ENCODE measurements around the gene ELOVL4. TPM values are rescaled to one million over a fixed set of nuclear protein-coding genes. Genes with fewer than 3 reads are reported as not detected.

The ELOVL4 gene
- 10 to 100 TPM; 10.8 to 11.6 TPM for polyA plus RNA-seq

DNA sequence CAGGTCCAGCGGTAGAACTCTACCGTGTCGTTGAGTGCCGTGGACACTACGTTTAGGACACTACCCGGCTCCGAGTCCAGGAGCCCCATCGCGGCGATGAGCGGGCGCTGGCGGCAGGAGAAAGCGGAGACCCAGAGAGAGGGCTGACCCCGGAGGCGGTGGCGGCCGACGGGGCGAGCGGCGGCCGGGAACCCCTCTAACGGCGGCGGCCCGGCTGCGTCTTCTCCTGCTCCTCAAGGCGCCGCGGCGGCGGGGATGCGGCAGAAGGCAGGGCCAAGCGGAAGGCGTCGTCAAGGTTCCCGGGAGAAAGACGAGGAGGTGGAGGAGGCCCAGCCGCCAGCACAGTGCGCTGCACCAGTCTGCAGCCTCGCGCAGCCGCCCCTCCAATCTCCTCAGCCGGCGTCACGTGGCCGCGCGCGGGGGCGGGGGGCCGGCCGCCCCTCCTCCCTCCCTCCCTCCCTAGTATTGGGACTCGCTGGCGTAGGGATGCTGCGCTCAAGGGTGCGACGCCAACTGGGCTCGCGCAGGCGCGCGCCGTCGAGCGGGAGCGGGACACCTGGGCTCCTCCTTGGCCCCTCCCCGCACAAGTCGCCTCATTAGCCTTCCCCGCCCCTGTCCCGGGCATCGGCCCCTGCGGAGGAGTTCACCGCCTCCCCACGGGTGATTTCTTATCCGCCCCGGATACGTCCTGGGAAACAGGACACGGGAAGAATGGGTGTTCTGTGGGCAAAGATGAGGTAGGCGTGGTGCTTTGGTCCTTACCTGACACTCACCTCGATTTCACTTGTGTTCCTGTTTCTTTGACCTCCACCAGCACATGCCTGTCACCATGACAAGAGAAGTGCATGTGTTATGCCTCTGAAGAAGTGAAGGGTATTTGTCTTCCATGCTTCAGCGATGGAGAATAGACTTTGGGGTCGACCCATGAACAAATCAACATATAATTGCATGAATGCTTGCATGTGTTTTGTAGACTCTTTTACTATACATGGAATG, at the start of gene ELOVL4:
Gene ELOVL4 (minus strand): TSS at position 363 of the 996 bp plus-strand sequence. CDS start 274 bp downstream, at position 89.
- Histone ChIP-seq H3K36me3 (ENCODE audit: control insufficient read depth in 2 of 2, insufficient read depth in 2 of 2, low read length in 1 of 2) (no peaks in the 10 kb centered on the region), H3K9me3 (ENCODE audit: control insufficient read depth in 2 of 2, insufficient read depth in 1 of 2, low read depth in 1 of 2, low read length in 1 of 2) (no peaks in the 10 kb centered on the region), H3K4me3 (ENCODE audit: low read depth in 1 of 2, low read length in 2 of 2) (peak within 1 kb of the TSS; percentile 71 to 75), H3K27ac (ENCODE audit: low read depth in 2 of 2, low read length in 1 of 2) (peak within 1 kb of the TSS; percentile 3 to 38), H3K27me3 (ENCODE audit: control insufficient read depth in 1 of 2, insufficient read depth in 2 of 2, low read length in 2 of 2) (no peaks in the 10 kb centered on the region), H3K4me1 (ENCODE audit: control insufficient read depth in 2 of 2, insufficient read depth in 2 of 2, low read length in 1 of 2) (peaks cover 0 to 3% of the 10 kb centered on the region in 2 donors)
- 2% methylated on average over 48 to 84 of the region's 84 CpGs for WGBS, 2 donors

DNA sequence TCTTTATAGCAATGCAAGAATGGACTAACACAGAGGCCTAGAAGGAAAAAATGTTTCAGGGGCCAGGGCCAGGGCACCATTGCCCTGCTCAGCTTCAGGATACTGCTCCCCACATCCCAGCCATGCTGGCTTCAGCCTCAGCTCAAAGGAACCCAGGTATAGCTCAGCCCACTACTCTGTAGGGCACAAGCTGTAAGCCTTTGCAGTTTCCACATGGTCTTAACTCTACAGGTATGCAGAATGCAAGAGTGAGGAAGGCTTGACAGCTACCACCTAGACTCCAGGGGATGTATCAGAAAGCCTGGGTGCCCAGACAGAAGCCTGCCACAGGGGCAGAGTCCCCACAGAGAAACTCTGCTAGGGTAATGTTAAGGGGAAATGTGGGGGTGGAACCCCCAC, 46.6 kb upstream of the ELOVL4 start:
- Histone ChIP-seq H3K27ac (ENCODE audit: low read depth in 2 of 2, low read length in 1 of 2) (no peak overlapping the region), H3K27me3 (ENCODE audit: control insufficient read depth in 1 of 2, insufficient read depth in 2 of 2, low read length in 2 of 2) (no peaks in the 10 kb centered on the region), H3K4me3 (ENCODE audit: low read depth in 1 of 2, low read length in 2 of 2) (no peak overlapping the region), H3K9me3 (ENCODE audit: control insufficient read depth in 2 of 2, insufficient read depth in 1 of 2, low read depth in 1 of 2, low read length in 1 of 2) (no peaks in the 10 kb centered on the region), H3K4me1 (ENCODE audit: control insufficient read depth in 2 of 2, insufficient read depth in 2 of 2, low read length in 1 of 2) (no peaks in the 10 kb centered on the region), H3K36me3 (ENCODE audit: control insufficient read depth in 2 of 2, insufficient read depth in 2 of 2, low read length in 1 of 2) (no peaks in the 10 kb centered on the region)

DNA sequence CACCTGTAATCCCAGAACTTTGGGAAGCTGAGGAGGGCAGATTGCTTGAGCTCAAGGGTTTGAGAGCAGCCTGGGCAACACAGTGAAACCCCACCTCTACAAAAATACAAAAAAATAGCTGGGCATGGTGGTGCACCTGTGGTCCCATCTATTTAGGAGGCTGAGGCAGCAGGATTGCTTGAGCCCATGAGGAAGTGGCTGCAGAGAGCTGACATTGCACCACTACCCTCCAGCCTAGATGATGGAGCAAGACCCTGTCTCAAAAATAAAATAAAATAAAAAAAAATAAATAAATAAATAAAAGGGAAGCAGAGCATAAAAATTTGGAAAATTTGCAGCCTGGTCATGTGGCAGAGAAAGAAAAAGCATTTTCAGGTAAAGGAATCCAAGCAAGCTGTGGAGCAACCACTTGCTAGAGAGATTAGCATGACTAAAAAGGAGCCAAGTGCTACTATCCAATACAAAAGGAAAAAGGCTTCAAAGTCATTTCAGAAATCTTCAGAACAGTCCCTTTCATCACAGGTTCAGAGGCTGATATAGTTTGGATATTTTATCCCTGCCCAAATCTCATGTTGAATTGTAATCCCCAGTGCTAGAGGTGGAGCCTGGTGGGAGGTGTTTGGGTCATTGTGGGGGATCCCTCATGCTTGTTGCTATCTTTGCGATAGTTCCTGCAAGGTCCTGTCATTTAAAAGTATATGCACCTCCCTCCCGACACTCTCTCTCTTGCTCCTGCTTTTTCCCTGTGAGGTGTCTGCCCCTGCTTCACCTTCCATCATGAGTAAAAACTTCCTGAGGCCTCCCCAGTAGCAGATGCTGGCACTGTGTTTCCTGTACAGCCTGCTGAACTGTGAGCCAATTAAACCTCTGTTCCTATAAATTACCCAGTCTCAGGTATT, 45.9 kb upstream of the ELOVL4 start:
- Histone ChIP-seq H3K4me3 (ENCODE audit: low read depth in 1 of 2, low read length in 2 of 2) (no peak overlapping the region), H3K36me3 (ENCODE audit: control insufficient read depth in 2 of 2, insufficient read depth in 2 of 2, low read length in 1 of 2) (no peaks in the 10 kb centered on the region), H3K27ac (ENCODE audit: low read depth in 2 of 2, low read length in 1 of 2) (no peak overlapping the region), H3K4me1 (ENCODE audit: control insufficient read depth in 2 of 2, insufficient read depth in 2 of 2, low read length in 1 of 2) (no peaks in the 10 kb centered on the region), H3K27me3 (ENCODE audit: control insufficient read depth in 1 of 2, insufficient read depth in 2 of 2, low read length in 2 of 2) (no peaks in the 10 kb centered on the region), H3K9me3 (ENCODE audit: control insufficient read depth in 2 of 2, insufficient read depth in 1 of 2, low read depth in 1 of 2, low read length in 1 of 2) (no peaks in the 10 kb centered on the region)
- WGBS, 2 donors: 80 to 81% methylated on average over 2 of the region's 2 CpGs

DNA sequence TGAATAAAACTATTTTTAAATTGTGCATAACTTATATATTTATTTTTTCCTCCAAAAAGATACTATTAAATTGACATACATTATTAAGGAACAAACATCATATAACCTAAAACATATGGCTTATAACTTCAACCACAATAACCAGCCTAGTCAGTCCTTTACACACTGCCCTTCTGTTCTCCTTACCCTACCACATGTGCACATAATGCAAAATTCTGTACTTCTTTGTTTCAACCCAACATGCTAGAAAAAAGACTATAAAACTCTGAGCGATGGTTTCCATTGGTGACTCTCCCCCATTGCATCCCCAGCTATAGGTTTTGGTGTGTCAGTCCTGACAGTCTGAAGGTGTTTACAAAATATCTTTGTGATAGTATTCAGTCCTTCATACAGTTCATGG, 42.3 kb upstream of the ELOVL4 start:
- H3K36me3 ChIP-seq (ENCODE audit: control insufficient read depth in 2 of 2, insufficient read depth in 2 of 2, low read length in 1 of 2): no peaks in the 10 kb centered on the region
- H3K4me3 ChIP-seq (ENCODE audit: low read depth in 1 of 2, low read length in 2 of 2): no peak overlapping the region
- 91 to 94% methylated on average over 1 of the region's 1 CpG for WGBS, 2 donors
- no peaks in the 10 kb centered on the region for H3K27me3 ChIP-seq (ENCODE audit: control insufficient read depth in 1 of 2, insufficient read depth in 2 of 2, low read length in 2 of 2)
- H3K9me3 ChIP-seq (ENCODE audit: control insufficient read depth in 2 of 2, insufficient read depth in 1 of 2, low read depth in 1 of 2, low read length in 1 of 2): no peaks in the 10 kb centered on the region
- no peaks in the 10 kb centered on the region for H3K4me1 ChIP-seq (ENCODE audit: control insufficient read depth in 2 of 2, insufficient read depth in 2 of 2, low read length in 1 of 2)
- H3K27ac ChIP-seq (ENCODE audit: low read depth in 2 of 2, low read length in 1 of 2): no peak overlapping the region

DNA sequence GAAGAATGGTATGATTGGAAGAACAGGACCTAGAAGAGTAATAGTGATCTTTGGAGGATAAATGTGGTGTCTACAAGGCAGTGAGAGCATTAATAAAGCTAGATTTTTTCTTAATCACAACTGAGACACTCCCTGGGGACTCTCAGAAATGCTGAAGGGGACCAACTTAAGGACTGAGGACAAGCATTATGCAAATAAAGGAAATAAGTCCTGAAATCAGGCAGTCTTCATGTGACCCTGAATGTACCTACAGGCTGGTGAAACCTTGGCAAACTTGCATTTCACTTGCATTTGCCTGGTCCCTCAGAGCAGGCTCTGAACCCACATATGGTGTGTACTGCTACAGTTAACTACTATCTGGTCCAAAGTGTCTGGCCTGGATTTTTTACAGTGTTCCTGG, 37.8 kb upstream of the ELOVL4 start:
- H3K4me1 ChIP-seq (ENCODE audit: control insufficient read depth in 2 of 2, insufficient read depth in 2 of 2, low read length in 1 of 2): no peaks in the 10 kb centered on the region
- H3K9me3 ChIP-seq (ENCODE audit: control insufficient read depth in 2 of 2, insufficient read depth in 1 of 2, low read depth in 1 of 2, low read length in 1 of 2): no peaks in the 10 kb centered on the region
- H3K4me3 ChIP-seq (ENCODE audit: low read depth in 1 of 2, low read length in 2 of 2): no peak overlapping the region
- no peaks in the 10 kb centered on the region for H3K36me3 ChIP-seq (ENCODE audit: control insufficient read depth in 2 of 2, insufficient read depth in 2 of 2, low read length in 1 of 2)
- H3K27ac ChIP-seq (ENCODE audit: low read depth in 2 of 2, low read length in 1 of 2): peak overlapping the region; percentile 33 to 82
- H3K27me3 ChIP-seq (ENCODE audit: control insufficient read depth in 1 of 2, insufficient read depth in 2 of 2, low read length in 2 of 2): no peaks in the 10 kb centered on the region

DNA sequence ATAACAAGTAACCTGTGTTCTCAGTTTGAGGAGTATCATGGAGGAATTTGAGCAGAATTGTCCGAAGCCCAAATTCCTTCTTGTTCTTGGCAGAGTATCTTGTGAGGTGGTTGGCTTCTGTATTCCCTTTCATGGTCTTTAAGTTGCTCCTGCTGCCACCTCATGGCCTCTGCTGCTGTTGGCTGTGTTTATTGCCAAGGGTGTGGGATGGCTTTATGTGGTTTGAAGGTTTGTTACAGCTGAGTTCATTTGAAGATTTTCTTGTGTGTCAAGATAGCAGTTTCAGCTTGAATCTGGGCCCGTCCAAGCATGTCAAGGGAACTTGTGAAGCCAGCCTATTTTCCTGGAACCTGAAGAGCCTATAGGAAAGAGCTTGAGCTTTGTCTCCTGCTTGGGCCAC, 36.9 kb upstream of the ELOVL4 start:
- 25 to 44% methylated on average over 2 of the region's 2 CpGs for WGBS, 2 donors
- Histone ChIP-seq H3K36me3 (ENCODE audit: control insufficient read depth in 2 of 2, insufficient read depth in 2 of 2, low read length in 1 of 2) (no peaks in the 10 kb centered on the region), H3K27me3 (ENCODE audit: control insufficient read depth in 1 of 2, insufficient read depth in 2 of 2, low read length in 2 of 2) (no peaks in the 10 kb centered on the region), H3K4me3 (ENCODE audit: low read depth in 1 of 2, low read length in 2 of 2) (no peak overlapping the region), H3K27ac (ENCODE audit: low read depth in 2 of 2, low read length in 1 of 2) (peak overlapping the region; percentile 72 to 82), H3K4me1 (ENCODE audit: control insufficient read depth in 2 of 2, insufficient read depth in 2 of 2, low read length in 1 of 2) (no peaks in the 10 kb centered on the region), H3K9me3 (ENCODE audit: control insufficient read depth in 2 of 2, insufficient read depth in 1 of 2, low read depth in 1 of 2, low read length in 1 of 2) (no peaks in the 10 kb centered on the region)

DNA sequence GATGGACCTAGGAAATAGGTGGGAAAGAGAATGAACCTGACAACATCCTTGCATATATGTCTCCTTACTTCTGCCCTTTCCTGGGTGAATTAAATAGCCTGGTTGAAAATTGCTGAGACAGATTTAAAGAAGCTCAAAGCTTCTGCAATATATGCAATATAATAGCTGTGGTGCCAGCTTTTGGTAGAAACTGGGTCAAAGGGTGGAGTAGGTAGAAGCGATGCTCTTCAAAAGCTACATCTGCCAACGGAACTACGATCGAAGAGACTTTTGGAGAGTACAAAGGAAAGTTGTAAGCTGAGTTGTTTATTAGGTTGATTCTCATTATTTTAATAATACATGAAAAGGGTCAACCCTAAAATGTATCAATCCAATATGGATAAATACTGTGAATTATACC, 34.3 kb upstream of the ELOVL4 start:
- Histone ChIP-seq H3K36me3 (ENCODE audit: control insufficient read depth in 2 of 2, insufficient read depth in 2 of 2, low read length in 1 of 2) (no peaks in the 10 kb centered on the region), H3K9me3 (ENCODE audit: control insufficient read depth in 2 of 2, insufficient read depth in 1 of 2, low read depth in 1 of 2, low read length in 1 of 2) (no peaks in the 10 kb centered on the region), H3K4me3 (ENCODE audit: low read depth in 1 of 2, low read length in 2 of 2) (no peak overlapping the region), H3K4me1 (ENCODE audit: control insufficient read depth in 2 of 2, insufficient read depth in 2 of 2, low read length in 1 of 2) (no peaks in the 10 kb centered on the region), H3K27ac (ENCODE audit: low read depth in 2 of 2, low read length in 1 of 2) (no peak overlapping the region), H3K27me3 (ENCODE audit: control insufficient read depth in 1 of 2, insufficient read depth in 2 of 2, low read length in 2 of 2) (no peaks in the 10 kb centered on the region)
- 61 to 83% methylated on average over 4 of the region's 4 CpGs for WGBS, 2 donors

DNA sequence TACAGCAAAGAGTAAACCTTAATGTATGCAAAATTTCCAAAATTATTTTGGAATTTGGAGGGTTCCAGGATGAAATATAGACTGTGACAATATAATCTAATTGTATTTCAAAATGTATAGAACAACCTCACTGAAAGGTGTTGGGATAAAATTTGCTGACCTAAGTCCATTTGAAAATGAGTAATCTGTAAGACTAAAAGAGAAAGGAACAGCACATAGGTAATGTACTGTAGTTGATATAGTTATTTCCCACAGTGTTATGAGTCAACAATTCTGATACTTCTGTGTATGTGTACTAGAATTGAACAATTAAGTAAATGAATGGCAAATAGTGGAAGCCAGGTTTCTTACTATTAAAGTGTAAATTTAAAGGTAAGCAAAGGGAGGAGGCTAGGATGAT, 23.8 kb upstream of the ELOVL4 start:
- Histone ChIP-seq H3K9me3 (ENCODE audit: control insufficient read depth in 2 of 2, insufficient read depth in 1 of 2, low read depth in 1 of 2, low read length in 1 of 2) (no peaks in the 10 kb centered on the region), H3K4me1 (ENCODE audit: control insufficient read depth in 2 of 2, insufficient read depth in 2 of 2, low read length in 1 of 2) (no peaks in the 10 kb centered on the region), H3K27me3 (ENCODE audit: control insufficient read depth in 1 of 2, insufficient read depth in 2 of 2, low read length in 2 of 2) (no peaks in the 10 kb centered on the region), H3K36me3 (ENCODE audit: control insufficient read depth in 2 of 2, insufficient read depth in 2 of 2, low read length in 1 of 2) (no peaks in the 10 kb centered on the region), H3K4me3 (ENCODE audit: low read depth in 1 of 2, low read length in 2 of 2) (no peak overlapping the region), H3K27ac (ENCODE audit: low read depth in 2 of 2, low read length in 1 of 2) (no peak overlapping the region)

DNA sequence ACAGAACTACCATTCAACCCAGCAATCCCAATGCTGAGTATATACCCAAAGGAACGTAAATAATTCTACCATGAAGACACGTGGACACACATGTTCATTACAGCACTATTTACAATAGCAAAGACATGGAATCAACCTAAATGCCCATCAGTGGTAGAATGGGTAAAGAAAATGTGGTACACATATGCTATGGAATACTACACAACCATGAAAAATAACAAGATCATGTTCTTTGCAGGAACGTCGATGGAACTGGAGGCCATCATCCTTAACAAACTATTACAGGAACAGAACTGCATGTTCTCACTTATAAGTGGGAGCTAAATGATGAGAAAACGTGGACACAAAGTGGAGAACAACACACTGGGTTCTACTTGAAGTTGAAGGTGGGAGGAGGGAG, 22.4 kb upstream of the ELOVL4 start:
- Histone ChIP-seq H3K27me3 (ENCODE audit: control insufficient read depth in 1 of 2, insufficient read depth in 2 of 2, low read length in 2 of 2) (no peaks in the 10 kb centered on the region), H3K4me1 (ENCODE audit: control insufficient read depth in 2 of 2, insufficient read depth in 2 of 2, low read length in 1 of 2) (no peaks in the 10 kb centered on the region), H3K27ac (ENCODE audit: low read depth in 2 of 2, low read length in 1 of 2) (no peak overlapping the region), H3K9me3 (ENCODE audit: control insufficient read depth in 2 of 2, insufficient read depth in 1 of 2, low read depth in 1 of 2, low read length in 1 of 2) (peaks cover 0 to 4% of the 10 kb centered on the region in 2 donors), H3K4me3 (ENCODE audit: low read depth in 1 of 2, low read length in 2 of 2) (no peak overlapping the region), H3K36me3 (ENCODE audit: control insufficient read depth in 2 of 2, insufficient read depth in 2 of 2, low read length in 1 of 2) (no peaks in the 10 kb centered on the region)
- WGBS, 2 donors: 87 to 89% methylated on average over 5 of the region's 5 CpGs

All from esophagus (tissue), 2 donors.